ENCODE results near the gene CBR1.

Gene CBR1

GRCh38 chr21:36069713-36070583, at the start of gene CBR1:
Gene CBR1 (plus strand): TSS chr21:36070024. CDS start chr21:36070116, 92 bp downstream.
- peak; percentile 79 for DNase-seq (ENCODE audit: low read depth)

GRCh38 chr21:36021251-36021837, 48.5 kb upstream of the CBR1 start:
- DNase-seq (ENCODE audit: low read depth), result no peak

- DNase-seq (ENCODE audit: low read depth), result no peak
These were observed 47.3 kb upstream of the CBR1 start for GRCh38 chr21:36022427-36023091.

- DNase-seq (ENCODE audit: low read depth), result no peak
These were observed 46.7 kb upstream of the CBR1 start for GRCh38 chr21:36023092-36023480.

GRCh38 chr21:36024782-36025181, 45.0 kb upstream of the CBR1 start:
- DNase-seq (ENCODE audit: low read depth), result no peak

- no peak for DNase-seq (ENCODE audit: low read depth)
These were observed 42.5 kb upstream of the CBR1 start for GRCh38 chr21:36027347-36027746.

GRCh38 chr21:36028127-36029069, 41.4 kb upstream of the CBR1 start:
- peak; percentile 67 for DNase-seq (ENCODE audit: low read depth)

- no peak for DNase-seq (ENCODE audit: low read depth)
These were observed 40.5 kb upstream of the CBR1 start for GRCh38 chr21:36029309-36029708.

GRCh38 chr21:36030581-36031189, 39.1 kb upstream of the CBR1 start:
- no peak for DNase-seq (ENCODE audit: low read depth)

- DNase-seq (ENCODE audit: low read depth), result no peak
These were observed 37.0 kb upstream of the CBR1 start for GRCh38 chr21:36032647-36033406.

GRCh38 chr21:36034211-36034913, 35.5 kb upstream of the CBR1 start:
- DNase-seq (ENCODE audit: low read depth), result no peak

- peak; percentile 54 for DNase-seq (ENCODE audit: low read depth)
These were observed 34.4 kb upstream of the CBR1 start for GRCh38 chr21:36035381-36035791.

GRCh38 chr21:36038701-36039497, 30.9 kb upstream of the CBR1 start:
- no peak for DNase-seq (ENCODE audit: low read depth)

- DNase-seq (ENCODE audit: low read depth), result no peak
These were observed 30.0 kb upstream of the CBR1 start for GRCh38 chr21:36039861-36040260.

GRCh38 chr21:36040389-36040788, 29.4 kb upstream of the CBR1 start:
- no peak for DNase-seq (ENCODE audit: low read depth)

- no peak for DNase-seq (ENCODE audit: low read depth)
These were observed 27.9 kb upstream of the CBR1 start for GRCh38 chr21:36041910-36042309.

GRCh38 chr21:36044056-36044455, 25.8 kb upstream of the CBR1 start:
- DNase-seq (ENCODE audit: low read depth), result no peak

- no peak for DNase-seq (ENCODE audit: low read depth)
These were observed 23.8 kb upstream of the CBR1 start for GRCh38 chr21:36045993-36046392.

- DNase-seq (ENCODE audit: low read depth), result no peak
These were observed 22.7 kb upstream of the CBR1 start for GRCh38 chr21:36047139-36047538.

All from CMK (cell line).